HepG2 (cell line): Measurements from ENCODE around the gene LMBRD2. TPM values are rescaled to one million over a fixed set of nuclear protein-coding genes. Genes with fewer than 3 reads are reported as not detected.

Experiments
- KLF12 ChIP-seq: sonication (generic); formaldehyde crosslinking; IDR thresholded peaks from 2 replicates; pipeline ENCODE4 v1.4.0; 2020; ENCODE audit warnings: missing genetic modification reagents, borderline replicate concordance
- MTA1 ChIP-seq: sonication (generic); formaldehyde crosslinking; IDR thresholded peaks from 2 replicates; pipeline ENCODE4 v1.4.0; 2020; ENCODE audit warnings: missing genetic modification reagents, mild to moderate bottlenecking, borderline replicate concordance
- POLR2AphosphoS5 ChIP-seq: IDR thresholded peaks from 2 replicates; pipeline ENCODE4 v1.6.1; 2012; ENCODE audit warnings: low read depth, low read length
- RORA ChIP-seq: sonication (generic); formaldehyde crosslinking; IDR thresholded peaks from 2 replicates; pipeline ENCODE4 v1.5.0; 2020; ENCODE audit warnings: mild to moderate bottlenecking, missing genetic modification reagents, moderate library complexity
- SATB2 ChIP-seq: sonication (generic); formaldehyde crosslinking; IDR thresholded peaks from 2 replicates; pipeline ENCODE4 v1.5.0; 2020; ENCODE audit warnings: missing genetic modification reagents
- SPEN ChIP-seq: sonication (generic); formaldehyde crosslinking; IDR thresholded peaks from 2 replicates; pipeline ENCODE4 v1.5.1; 2020; ENCODE audit warnings: low read depth, mild to moderate bottlenecking, missing genetic modification reagents
- TFE3 ChIP-seq: IDR thresholded peaks from 2 replicates; pipeline ENCODE4 v1.6.1; 2016
- ZNF354B ChIP-seq: sonication (generic); formaldehyde crosslinking; IDR thresholded peaks from 2 replicates; pipeline ENCODE4 v1.8.0; 2022; ENCODE audit warnings: mild to moderate bottlenecking, missing genetic modification reagents
- ZNF446 ChIP-seq: sonication (generic); formaldehyde crosslinking; IDR thresholded peaks from 2 replicates; pipeline ENCODE4 v1.5.0; 2020; ENCODE audit warnings: mild to moderate bottlenecking, missing genetic modification reagents
- ZNF557 ChIP-seq: sonication (generic); formaldehyde crosslinking; IDR thresholded peaks from 2 replicates; pipeline ENCODE4 v1.4.0; 2020; ENCODE audit warnings: missing genetic modification reagents
- ZNF746 ChIP-seq: sonication (generic); formaldehyde crosslinking; IDR thresholded peaks from 2 replicates; pipeline ENCODE4 v1.8.0; 2022; ENCODE audit warnings: mild to moderate bottlenecking, missing genetic modification reagents
- ZNF772 ChIP-seq: sonication (generic); formaldehyde crosslinking; IDR thresholded peaks from 2 replicates; pipeline ENCODE4 v1.5.0; 2020; ENCODE audit warnings: mild to moderate bottlenecking, missing genetic modification reagents
- ZSCAN5A ChIP-seq: sonication (generic); formaldehyde crosslinking; IDR thresholded peaks from 2 replicates; pipeline ENCODE4 v1.8.0; 2022; ENCODE audit warnings: mild to moderate bottlenecking, missing genetic modification reagents, borderline replicate concordance
- polyA plus RNA-seq, 8 experiments: library from polyadenylated mRNA; depleted of rRNA in 3 of 8; stranded (reverse) in 7 of 8; unstranded in 1 of 8; fragments of >200 nt; fragmentation: Illumina TruSeq in 4 of 8; extraction: Trizol in 4 of 8; gene quantifications; 2 replicates each; pipeline versions ENCODE4 v1.2.1 to v1.2.3, GENCODE V29; 2011 to 2016; ENCODE audit warnings: low read depth in 4 of 8, missing spikeins in 1 of 8, mixed read lengths in 1 of 8; ENCODE audit not compliant: insufficient read depth in 1 of 8
- total RNA-seq, 5 experiments: library from RNA; depleted of rRNA; stranded (reverse); fragments of >200 nt; fragmentation: Illumina TruSeq; extraction: Trizol; gene quantifications; 2 replicates each; pipeline ENCODE4 v1.2.3, GENCODE V29; 2016; ENCODE audit warnings: low read depth in 1 of 5
- TF ChIP-seq, protein P1 (sequence below): sonication (generic); formaldehyde crosslinking; IDR thresholded peaks from 2 replicates; pipeline ENCODE4 v1.4.0; 2020; ENCODE audit warnings: missing genetic modification reagents, borderline replicate concordance
- TF ChIP-seq, protein P2 (sequence below): sonication (generic); formaldehyde crosslinking; IDR thresholded peaks from 2 replicates; pipeline ENCODE4 v1.4.0; 2020; ENCODE audit warnings: missing genetic modification reagents
- TF ChIP-seq, protein P3 (sequence below): IDR thresholded peaks from 2 replicates; pipeline ENCODE4 v1.6.1; 2016; ENCODE audit warnings: mild to moderate bottlenecking

Gene LMBRD2
- total and polyA plus RNA-seq, 2 of the 13 experiments (the other 11 are each of a cell fraction or from before 2014, with no cell fraction given), result 2.0 to 4.7 TPM

- TF ChIP-seq ZNF354B, result no peak
- no peak for TF ChIP-seq MTA1 (CRISPR knock-in tag)
- no peak for TF ChIP-seq ZNF446 (CRISPR knock-in tag)
- no peak for TF ChIP-seq ZNF746
- no peak for TF ChIP-seq ZSCAN5A (CRISPR knock-in tag)
- peak; percentile 58 for TF ChIP-seq POLR2AphosphoS5
- TF ChIP-seq ZNF772 (CRISPR knock-in tag), result no peak
- TF ChIP-seq KLF12 (CRISPR knock-in tag), result peak; percentile 13; the same call in 1 of the 2 replicates
- no peak for TF ChIP-seq RORA (CRISPR knock-in tag)
- TF ChIP-seq, protein P1, sequence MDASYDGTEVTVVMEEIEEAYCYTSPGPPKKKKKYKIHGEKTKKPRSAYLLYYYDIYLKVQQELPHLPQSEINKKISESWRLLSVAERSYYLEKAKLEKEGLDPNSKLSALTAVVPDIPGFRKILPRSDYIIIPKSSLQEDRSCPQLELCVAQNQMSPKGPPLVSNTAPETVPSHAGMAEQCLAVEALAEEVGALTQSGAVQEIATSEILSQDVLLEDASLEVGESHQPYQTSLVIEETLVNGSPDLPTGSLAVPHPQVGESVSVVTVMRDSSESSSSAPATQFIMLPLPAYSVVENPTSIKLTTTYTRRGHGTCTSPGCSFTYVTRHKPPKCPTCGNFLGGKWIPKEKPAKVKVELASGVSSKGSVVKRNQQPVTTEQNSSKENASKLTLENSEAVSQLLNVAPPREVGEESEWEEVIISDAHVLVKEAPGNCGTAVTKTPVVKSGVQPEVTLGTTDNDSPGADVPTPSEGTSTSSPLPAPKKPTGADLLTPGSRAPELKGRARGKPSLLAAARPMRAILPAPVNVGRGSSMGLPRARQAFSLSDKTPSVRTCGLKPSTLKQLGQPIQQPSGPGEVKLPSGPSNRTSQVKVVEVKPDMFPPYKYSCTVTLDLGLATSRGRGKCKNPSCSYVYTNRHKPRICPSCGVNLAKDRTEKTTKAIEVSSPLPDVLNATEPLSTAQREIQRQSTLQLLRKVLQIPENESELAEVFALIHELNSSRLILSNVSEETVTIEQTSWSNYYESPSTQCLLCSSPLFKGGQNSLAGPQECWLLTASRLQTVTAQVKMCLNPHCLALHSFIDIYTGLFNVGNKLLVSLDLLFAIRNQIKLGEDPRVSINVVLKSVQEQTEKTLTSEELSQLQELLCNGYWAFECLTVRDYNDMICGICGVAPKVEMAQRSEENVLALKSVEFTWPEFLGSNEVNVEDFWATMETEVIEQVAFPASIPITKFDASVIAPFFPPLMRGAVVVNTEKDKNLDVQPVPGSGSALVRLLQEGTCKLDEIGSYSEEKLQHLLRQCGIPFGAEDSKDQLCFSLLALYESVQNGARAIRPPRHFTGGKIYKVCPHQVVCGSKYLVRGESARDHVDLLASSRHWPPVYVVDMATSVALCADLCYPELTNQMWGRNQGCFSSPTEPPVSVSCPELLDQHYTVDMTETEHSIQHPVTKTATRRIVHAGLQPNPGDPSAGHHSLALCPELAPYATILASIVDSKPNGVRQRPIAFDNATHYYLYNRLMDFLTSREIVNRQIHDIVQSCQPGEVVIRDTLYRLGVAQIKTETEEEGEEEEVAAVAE (CRISPR knock-in tag), result peak; percentile 90
- TF ChIP-seq SPEN (CRISPR knock-in tag), result no peak
- TF ChIP-seq, protein P2, sequence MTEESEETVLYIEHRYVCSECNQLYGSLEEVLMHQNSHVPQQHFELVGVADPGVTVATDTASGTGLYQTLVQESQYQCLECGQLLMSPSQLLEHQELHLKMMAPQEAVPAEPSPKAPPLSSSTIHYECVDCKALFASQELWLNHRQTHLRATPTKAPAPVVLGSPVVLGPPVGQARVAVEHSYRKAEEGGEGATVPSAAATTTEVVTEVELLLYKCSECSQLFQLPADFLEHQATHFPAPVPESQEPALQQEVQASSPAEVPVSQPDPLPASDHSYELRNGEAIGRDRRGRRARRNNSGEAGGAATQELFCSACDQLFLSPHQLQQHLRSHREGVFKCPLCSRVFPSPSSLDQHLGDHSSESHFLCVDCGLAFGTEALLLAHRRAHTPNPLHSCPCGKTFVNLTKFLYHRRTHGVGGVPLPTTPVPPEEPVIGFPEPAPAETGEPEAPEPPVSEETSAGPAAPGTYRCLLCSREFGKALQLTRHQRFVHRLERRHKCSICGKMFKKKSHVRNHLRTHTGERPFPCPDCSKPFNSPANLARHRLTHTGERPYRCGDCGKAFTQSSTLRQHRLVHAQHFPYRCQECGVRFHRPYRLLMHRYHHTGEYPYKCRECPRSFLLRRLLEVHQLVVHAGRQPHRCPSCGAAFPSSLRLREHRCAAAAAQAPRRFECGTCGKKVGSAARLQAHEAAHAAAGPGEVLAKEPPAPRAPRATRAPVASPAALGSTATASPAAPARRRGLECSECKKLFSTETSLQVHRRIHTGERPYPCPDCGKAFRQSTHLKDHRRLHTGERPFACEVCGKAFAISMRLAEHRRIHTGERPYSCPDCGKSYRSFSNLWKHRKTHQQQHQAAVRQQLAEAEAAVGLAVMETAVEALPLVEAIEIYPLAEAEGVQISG (CRISPR knock-in tag), result 0 out of 2 replicates have a peak, but pooled peaks have one; percentile 23
- TF ChIP-seq ZNF557 (CRISPR knock-in tag), result no peak
- 0 out of 2 replicates have a peak, but pooled peaks have one; percentile 34 for TF ChIP-seq SATB2 (CRISPR knock-in tag)
- TF ChIP-seq, protein P3, sequence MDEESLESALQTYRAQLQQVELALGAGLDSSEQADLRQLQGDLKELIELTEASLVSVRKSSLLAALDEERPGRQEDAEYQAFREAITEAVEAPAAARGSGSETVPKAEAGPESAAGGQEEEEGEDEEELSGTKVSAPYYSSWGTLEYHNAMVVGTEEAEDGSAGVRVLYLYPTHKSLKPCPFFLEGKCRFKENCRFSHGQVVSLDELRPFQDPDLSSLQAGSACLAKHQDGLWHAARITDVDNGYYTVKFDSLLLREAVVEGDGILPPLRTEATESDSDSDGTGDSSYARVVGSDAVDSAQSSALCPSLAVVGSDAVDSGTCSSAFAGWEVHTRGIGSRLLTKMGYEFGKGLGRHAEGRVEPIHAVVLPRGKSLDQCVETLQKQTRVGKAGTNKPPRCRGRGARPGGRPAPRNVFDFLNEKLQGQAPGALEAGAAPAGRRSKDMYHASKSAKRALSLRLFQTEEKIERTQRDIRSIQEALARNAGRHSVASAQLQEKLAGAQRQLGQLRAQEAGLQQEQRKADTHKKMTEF (CRISPR knock-in tag), result no peak
- 0 out of 2 replicates have a peak, but pooled peaks have one; percentile 23 for TF ChIP-seq TFE3 (CRISPR knock-in tag)
Observed at GRCh38 chr5:36150676-36151433, 832 bp downstream of the LMBRD2 start (continued).
